ENCODE measurements around the gene GNG14.

DNA sequence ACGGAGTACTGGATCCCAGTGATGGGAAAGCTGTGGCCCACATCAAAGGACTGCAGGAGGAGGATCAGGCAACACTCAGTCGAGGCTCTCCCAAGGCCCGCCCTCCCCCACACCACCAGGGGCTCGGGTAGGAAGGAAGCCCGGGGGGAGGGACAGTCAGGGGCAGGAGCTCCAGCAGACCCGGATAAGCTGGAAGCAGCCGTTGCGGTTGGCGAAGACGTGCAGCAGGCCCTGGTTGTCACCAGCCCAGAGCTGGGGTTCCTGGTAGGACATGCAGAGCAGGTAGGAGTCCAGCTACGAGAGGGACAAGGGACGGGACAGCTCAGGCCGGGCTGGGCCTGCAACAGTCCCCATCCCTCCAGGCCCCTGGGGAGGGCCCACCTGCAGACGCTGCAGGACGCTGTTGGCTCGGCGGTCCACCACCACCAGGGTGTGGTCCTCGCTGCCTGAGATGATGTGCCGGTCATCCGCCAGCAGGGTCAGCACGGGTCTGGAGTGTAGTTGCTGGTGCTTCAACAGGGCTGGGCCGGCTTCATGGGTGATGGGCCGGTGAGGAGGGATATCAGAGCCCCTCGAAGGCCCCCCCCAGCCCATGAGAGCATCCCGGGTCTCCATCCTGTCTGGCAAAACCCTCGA, 1.9 kb downstream of the GNG14 start:
- TF ChIP-seq, protein P1, sequence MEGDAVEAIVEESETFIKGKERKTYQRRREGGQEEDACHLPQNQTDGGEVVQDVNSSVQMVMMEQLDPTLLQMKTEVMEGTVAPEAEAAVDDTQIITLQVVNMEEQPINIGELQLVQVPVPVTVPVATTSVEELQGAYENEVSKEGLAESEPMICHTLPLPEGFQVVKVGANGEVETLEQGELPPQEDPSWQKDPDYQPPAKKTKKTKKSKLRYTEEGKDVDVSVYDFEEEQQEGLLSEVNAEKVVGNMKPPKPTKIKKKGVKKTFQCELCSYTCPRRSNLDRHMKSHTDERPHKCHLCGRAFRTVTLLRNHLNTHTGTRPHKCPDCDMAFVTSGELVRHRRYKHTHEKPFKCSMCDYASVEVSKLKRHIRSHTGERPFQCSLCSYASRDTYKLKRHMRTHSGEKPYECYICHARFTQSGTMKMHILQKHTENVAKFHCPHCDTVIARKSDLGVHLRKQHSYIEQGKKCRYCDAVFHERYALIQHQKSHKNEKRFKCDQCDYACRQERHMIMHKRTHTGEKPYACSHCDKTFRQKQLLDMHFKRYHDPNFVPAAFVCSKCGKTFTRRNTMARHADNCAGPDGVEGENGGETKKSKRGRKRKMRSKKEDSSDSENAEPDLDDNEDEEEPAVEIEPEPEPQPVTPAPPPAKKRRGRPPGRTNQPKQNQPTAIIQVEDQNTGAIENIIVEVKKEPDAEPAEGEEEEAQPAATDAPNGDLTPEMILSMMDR (IDR thresholded peaks at IDR 0.05): no peak
- no peak for TF ChIP-seq EZH2 (IDR thresholded peaks at IDR 0.05; ENCODE audit: borderline replicate concordance, insufficient read depth, low read depth, low read length, poor library complexity, severe bottlenecking)

Data from B cell (primary cell).